WTC11 (cell line): Measurements from ENCODE around the gene STK40. TPM values are rescaled to one million over a fixed set of nuclear protein-coding genes. Genes with fewer than 3 reads are reported as not detected.
A peak's percentile ranks its signal among the peaks of the same experiment; 100 is the strongest.

ENCODE experiments used
- ATAC-seq: fragments of 200-7000 bp; cut with Tn5 transposase; 2 replicates; pipeline ENCODE4 v1.10.0; 2021; ENCODE audit warnings: mild to moderate bottlenecking, moderate library complexity
- Bru-seq: library from RNA; stranded (reverse); fragments of 400-500 nt; gene quantifications from one replicate; lab custom pipeline; 2021; lab: Mats Ljungman, UMichigan
- CTCF ChIA-PET: fragments of 300-600 bp; sonication (Branson Sonifier 250); formaldehyde crosslinking; loops from one replicate; lab custom pipeline; 2021; ENCODE audit warnings: antibody characterized with exemption; lab: Charles Lee
- POLR2A ChIA-PET: fragments of 350-600 bp; sonication (Branson Sonifier 250); formaldehyde crosslinking; loops from one replicate; lab custom pipeline; 2021; ENCODE audit warnings: antibody characterized with exemption; lab: Charles Lee
- DNase-seq: peaks from one replicate; pipeline ENCODE4 v3.0.0; 2021; ENCODE audit warnings: low spot score
- H3K27ac Mint-ChIP-seq: 2 replicates; pipeline ENCODE4 v1.8.0; 2021; ENCODE audit warnings: mixed read lengths
- H3K27me3 Mint-ChIP-seq: 2 replicates; pipeline ENCODE4 v1.8.0; 2021; ENCODE audit warnings: low read depth, mild to moderate bottlenecking, moderate library complexity, mixed read lengths
- H3K36me3 Mint-ChIP-seq: 2 replicates; pipeline ENCODE4 v1.8.0; 2021; ENCODE audit warnings: mixed read lengths
- H3K4me1 Mint-ChIP-seq: 2 replicates; pipeline ENCODE4 v1.8.0; 2022; ENCODE audit warnings: mixed read lengths
- H3K4me3 Mint-ChIP-seq: 2 replicates; pipeline ENCODE4 v1.8.0; 2021; ENCODE audit warnings: mild to moderate bottlenecking, moderate library complexity, mixed read lengths
- H3K9me3 Mint-ChIP-seq: 2 replicates; pipeline ENCODE4 v1.8.0; 2021; ENCODE audit warnings: mixed read lengths
- FOXK1 ChIP-seq: sonication (generic); formaldehyde crosslinking; IDR thresholded peaks from 2 replicates; pipeline ENCODE4 v1.8.0; 2022; ENCODE audit warnings: mild to moderate bottlenecking, moderate library complexity, missing genetic modification reagents
- NFE2L1 ChIP-seq: sonication (generic); formaldehyde crosslinking; IDR thresholded peaks from 2 replicates; pipeline ENCODE4 v1.8.1; 2023; ENCODE audit warnings: missing genetic modification reagents
- NFYB ChIP-seq: sonication (generic); formaldehyde crosslinking; conservative IDR thresholded peaks from 2 replicates; pipeline ENCODE4 v1.8.0; 2022; ENCODE audit warnings: low read depth, missing genetic modification reagents
- SP1 ChIP-seq: sonication (generic); formaldehyde crosslinking; conservative IDR thresholded peaks from 2 replicates; pipeline ENCODE4 v1.8.1; 2022; ENCODE audit warnings: missing genetic modification reagents
- ZNF121 ChIP-seq: sonication (generic); formaldehyde crosslinking; IDR thresholded peaks from 2 replicates; pipeline ENCODE4 v1.8.0; 2023; ENCODE audit warnings: missing genetic modification reagents
- ZNF396 ChIP-seq: fragments of 250-450 bp; sonication (Bioruptor Pico); IDR thresholded peaks from 2 replicates; pipeline ENCODE4 v1.8.0; 2021; ENCODE audit warnings: mild to moderate bottlenecking, moderate library complexity, borderline replicate concordance
- long read RNA-seq, 3 experiments: library from RNA in 1 of 3; library from capped mRNA in 1 of 3; library from polyadenylated mRNA in 1 of 3; unstranded in 2 of 3; stranded (forward) in 1 of 3; transcript quantifications; one replicate each; pipeline ENCODE4 v2.0.0, GENCODE V29; 2021
- total RNA-seq: library from RNA; stranded (reverse); gene quantifications from 3 replicates; pipeline ENCODE4 v1.2.3, GENCODE V29; 2021
- TF ChIP-seq, protein P1 (sequence below): sonication (generic); formaldehyde crosslinking; IDR thresholded peaks from 2 replicates; pipeline ENCODE4 v1.8.1; 2023; ENCODE audit warnings: mild to moderate bottlenecking, missing genetic modification reagents
- TF ChIP-seq, protein P2 (sequence below): sonication (generic); formaldehyde crosslinking; IDR thresholded peaks from 2 replicates; pipeline ENCODE4 v1.8.1; 2023; ENCODE audit warnings: mild to moderate bottlenecking, moderate library complexity, missing genetic modification reagents
- TF ChIP-seq, protein P3 (sequence below): sonication (generic); formaldehyde crosslinking; IDR thresholded peaks from 2 replicates; pipeline ENCODE4 v1.8.0; 2022; ENCODE audit warnings: mild to moderate bottlenecking, missing genetic modification reagents
- TF ChIP-seq, protein P4 (sequence below): fragments of 200-600 bp; IDR thresholded peaks from 2 replicates; pipeline ENCODE4 v1.8.0; 2022; ENCODE audit warnings: antibody characterized with exemption
- TF ChIP-seq, protein P5 (sequence below): sonication (generic); formaldehyde crosslinking; IDR thresholded peaks from 2 replicates; pipeline ENCODE4 v1.8.1; 2022; ENCODE audit warnings: missing genetic modification reagents, borderline replicate concordance

The STK40 gene, protein sequence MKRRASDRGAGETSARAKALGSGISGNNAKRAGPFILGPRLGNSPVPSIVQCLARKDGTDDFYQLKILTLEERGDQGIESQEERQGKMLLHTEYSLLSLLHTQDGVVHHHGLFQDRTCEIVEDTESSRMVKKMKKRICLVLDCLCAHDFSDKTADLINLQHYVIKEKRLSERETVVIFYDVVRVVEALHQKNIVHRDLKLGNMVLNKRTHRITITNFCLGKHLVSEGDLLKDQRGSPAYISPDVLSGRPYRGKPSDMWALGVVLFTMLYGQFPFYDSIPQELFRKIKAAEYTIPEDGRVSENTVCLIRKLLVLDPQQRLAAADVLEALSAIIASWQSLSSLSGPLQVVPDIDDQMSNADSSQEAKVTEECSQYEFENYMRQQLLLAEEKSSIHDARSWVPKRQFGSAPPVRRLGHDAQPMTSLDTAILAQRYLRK
- 17.8 to 24.7 TPM (median 20.4 TPM) in 3 replicates for total RNA-seq
- percentile 63 among the genes with signal in this experiment for Bru-seq, nascent RNA
- long read RNA-seq, experiment 1, transcript STK40-204 (11 exons, 3,621 nt) = major isoform, 98 of 140 reads
- long read RNA-seq, experiment 1, partial matches to known transcripts = 20 of 140 reads
- long read RNA-seq, experiment 1, other reads (novel, unspliced or antisense) = 19 of 140 reads
- long read RNA-seq, experiment 2, transcript STK40-204 (11 exons, 3,621 nt) = major isoform, 12 of 37 reads
- long read RNA-seq, experiment 2, partial matches to known transcripts = 8 of 37 reads
- long read RNA-seq, experiment 2, other reads (novel, unspliced or antisense) = 17 of 37 reads
- long read RNA-seq, experiment 3 = 0 reads

DNA sequence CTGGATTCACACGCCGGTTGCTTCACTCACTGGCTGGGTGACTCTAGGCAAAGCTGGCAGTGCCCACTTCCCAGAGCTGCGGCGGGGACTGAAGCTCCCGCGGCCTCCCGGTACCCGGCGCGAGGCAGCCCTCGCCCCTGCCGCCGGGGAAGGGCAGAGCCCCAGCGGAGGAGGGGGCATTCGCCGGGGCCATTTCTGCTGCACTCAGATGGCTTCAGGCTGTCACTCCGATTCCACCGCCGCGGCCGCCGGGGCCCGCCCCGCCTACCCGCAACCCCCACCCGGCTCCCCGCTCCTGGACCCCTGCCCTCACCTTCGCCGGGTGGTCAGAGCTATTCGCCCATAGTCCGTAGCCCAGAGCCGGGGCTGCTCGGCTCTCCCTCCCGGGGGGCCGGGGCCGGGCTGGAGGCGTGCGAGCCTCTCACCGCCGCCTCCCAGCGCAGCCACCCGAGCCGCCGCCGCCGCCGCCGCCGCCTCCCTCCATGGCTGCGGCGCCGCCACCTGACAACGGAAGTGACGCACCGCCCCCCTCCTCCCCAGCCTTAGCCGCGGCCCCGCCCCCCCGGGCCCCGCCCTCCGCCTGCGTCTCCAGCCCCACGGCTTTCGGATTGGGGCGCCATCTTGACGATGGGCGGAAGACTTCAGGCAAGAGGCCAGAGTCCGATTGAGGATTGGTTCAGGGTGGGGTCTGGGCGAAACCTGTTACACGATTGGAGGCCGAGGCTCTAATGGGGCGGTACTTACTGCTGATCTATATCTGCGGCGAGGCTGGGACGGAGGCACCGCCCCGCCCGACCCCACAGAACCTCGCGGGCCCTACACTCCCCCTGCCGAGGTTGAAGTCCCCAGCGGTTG lies at the start of gene STK40:
STK40 (minus strand) TSS at position 515 of the 855 bp plus-strand sequence. CDS start 24,592 bp downstream, outside the sequence.
- TF ChIP-seq FOXK1 (no peak), NFYB (CRISPR knock-in tag) (peak; percentile 95), ZNF121 (CRISPR knock-in tag) (no peak), SP1 (CRISPR knock-in tag) (peak; percentile 97), ZNF396 (CRISPR knock-in tag) (no peak)
- TF ChIP-seq, protein P1, sequence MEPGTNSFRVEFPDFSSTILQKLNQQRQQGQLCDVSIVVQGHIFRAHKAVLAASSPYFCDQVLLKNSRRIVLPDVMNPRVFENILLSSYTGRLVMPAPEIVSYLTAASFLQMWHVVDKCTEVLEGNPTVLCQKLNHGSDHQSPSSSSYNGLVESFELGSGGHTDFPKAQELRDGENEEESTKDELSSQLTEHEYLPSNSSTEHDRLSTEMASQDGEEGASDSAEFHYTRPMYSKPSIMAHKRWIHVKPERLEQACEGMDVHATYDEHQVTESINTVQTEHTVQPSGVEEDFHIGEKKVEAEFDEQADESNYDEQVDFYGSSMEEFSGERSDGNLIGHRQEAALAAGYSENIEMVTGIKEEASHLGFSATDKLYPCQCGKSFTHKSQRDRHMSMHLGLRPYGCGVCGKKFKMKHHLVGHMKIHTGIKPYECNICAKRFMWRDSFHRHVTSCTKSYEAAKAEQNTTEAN (CRISPR knock-in tag) = no peak
- TF ChIP-seq, protein P2, sequence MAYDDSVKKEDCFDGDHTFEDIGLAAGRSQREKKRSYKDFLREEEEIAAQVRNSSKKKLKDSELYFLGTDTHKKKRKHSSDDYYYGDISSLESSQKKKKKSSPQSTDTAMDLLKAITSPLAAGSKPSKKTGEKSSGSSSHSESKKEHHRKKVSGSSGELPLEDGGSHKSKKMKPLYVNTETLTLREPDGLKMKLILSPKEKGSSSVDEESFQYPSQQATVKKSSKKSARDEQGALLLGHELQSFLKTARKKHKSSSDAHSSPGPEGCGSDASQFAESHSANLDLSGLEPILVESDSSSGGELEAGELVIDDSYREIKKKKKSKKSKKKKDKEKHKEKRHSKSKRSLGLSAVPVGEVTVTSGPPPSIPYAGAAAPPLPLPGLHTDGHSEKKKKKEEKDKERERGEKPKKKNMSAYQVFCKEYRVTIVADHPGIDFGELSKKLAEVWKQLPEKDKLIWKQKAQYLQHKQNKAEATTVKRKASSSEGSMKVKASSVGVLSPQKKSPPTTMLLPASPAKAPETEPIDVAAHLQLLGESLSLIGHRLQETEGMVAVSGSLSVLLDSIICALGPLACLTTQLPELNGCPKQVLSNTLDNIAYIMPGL = peak; percentile 15; the same call in 1 of the 2 replicates
- TF ChIP-seq, protein P3, sequence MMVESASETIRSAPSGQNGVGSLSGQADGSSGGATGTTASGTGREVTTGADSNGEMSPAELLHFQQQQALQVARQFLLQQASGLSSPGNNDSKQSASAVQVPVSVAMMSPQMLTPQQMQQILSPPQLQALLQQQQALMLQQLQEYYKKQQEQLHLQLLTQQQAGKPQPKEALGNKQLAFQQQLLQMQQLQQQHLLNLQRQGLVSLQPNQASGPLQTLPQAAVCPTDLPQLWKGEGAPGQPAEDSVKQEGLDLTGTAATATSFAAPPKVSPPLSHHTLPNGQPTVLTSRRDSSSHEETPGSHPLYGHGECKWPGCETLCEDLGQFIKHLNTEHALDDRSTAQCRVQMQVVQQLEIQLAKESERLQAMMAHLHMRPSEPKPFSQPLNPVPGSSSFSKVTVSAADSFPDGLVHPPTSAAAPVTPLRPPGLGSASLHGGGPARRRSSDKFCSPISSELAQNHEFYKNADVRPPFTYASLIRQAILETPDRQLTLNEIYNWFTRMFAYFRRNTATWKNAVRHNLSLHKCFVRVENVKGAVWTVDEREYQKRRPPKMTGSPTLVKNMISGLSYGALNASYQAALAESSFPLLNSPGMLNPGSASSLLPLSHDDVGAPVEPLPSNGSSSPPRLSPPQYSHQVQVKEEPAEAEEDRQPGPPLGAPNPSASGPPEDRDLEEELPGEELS = 0 out of 2 replicates have a peak, but pooled peaks have one; percentile 12
- TF ChIP-seq, protein P4, sequence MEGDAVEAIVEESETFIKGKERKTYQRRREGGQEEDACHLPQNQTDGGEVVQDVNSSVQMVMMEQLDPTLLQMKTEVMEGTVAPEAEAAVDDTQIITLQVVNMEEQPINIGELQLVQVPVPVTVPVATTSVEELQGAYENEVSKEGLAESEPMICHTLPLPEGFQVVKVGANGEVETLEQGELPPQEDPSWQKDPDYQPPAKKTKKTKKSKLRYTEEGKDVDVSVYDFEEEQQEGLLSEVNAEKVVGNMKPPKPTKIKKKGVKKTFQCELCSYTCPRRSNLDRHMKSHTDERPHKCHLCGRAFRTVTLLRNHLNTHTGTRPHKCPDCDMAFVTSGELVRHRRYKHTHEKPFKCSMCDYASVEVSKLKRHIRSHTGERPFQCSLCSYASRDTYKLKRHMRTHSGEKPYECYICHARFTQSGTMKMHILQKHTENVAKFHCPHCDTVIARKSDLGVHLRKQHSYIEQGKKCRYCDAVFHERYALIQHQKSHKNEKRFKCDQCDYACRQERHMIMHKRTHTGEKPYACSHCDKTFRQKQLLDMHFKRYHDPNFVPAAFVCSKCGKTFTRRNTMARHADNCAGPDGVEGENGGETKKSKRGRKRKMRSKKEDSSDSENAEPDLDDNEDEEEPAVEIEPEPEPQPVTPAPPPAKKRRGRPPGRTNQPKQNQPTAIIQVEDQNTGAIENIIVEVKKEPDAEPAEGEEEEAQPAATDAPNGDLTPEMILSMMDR = no peak
- Mint-ChIP-seq H3K27me3 (no peaks in the 10 kb centered on the region), H3K9me3 (no peaks in the 10 kb centered on the region), H3K36me3 (no peaks in the 10 kb centered on the region; the same call in 1 of the 2 replicates), H3K4me3 (peak within 1 kb of the TSS; percentile 94), H3K4me1 (peaks cover 31% of the 10 kb centered on the region), H3K27ac (peak within 1 kb of the TSS; percentile 99)
- ChIA-PET CTCF (interaction anchor here (0.6 to 2.9 kb wide), 10 partner anchors 12 to 288 kb away, joined by 3 to 23 read pairs (median 5); partner anchors contain the start of genes LSM10 and THRAP3), POLR2A (interaction anchor here (0.9 to 5.9 kb wide), 14 partner anchors 13 to 229 kb away, joined by 3 to 172 read pairs (median 8); partner anchors contain the start of genes EVA1B, LSM10, MAP7D1 and MRPS15)
- DNase-seq (peak; percentile 97), ATAC-seq (peak; percentile 96)

DNA sequence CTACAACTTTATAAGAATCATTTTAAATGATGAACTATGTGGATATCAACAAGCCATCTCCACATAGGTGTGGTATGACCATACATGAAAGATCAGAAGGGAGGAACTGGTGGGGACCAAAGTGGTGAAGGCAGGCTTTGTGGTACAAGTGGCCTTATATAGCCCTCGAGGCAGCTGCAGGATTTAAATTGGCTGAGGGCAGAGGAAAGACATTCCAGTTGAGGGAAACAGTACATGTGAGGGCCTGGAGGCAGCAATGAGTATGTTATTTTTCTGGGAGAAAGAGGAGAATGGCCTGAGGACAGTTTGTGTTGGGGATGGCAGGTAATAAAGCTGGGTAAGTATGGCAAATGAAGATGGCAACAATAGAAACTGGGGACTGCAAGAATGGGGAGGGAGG lies 47.4 kb upstream of the STK40 start:
- DNase-seq (no peak), ATAC-seq (no peak)
- TF ChIP-seq NFE2L1 (CRISPR knock-in tag) = no peak
- TF ChIP-seq, protein P5, sequence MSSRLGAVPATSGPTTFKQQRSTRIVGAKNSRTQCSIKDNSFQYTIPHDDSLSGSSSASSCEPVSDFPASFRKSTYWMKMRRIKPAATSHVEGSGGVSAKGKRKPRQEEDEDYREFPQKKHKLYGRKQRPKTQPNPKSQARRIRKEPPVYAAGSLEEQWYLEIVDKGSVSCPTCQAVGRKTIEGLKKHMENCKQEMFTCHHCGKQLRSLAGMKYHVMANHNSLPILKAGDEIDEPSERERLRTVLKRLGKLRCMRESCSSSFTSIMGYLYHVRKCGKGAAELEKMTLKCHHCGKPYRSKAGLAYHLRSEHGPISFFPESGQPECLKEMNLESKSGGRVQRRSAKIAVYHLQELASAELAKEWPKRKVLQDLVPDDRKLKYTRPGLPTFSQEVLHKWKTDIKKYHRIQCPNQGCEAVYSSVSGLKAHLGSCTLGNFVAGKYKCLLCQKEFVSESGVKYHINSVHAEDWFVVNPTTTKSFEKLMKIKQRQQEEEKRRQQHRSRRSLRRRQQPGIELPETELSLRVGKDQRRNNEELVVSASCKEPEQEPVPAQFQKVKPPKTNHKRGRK = no peak
- Mint-ChIP-seq H3K9me3 (no peaks in the 10 kb centered on the region), H3K27ac (no peak overlapping the region), H3K36me3 (no peaks in the 10 kb centered on the region), H3K4me3 (no peak overlapping the region), H3K4me1 (no peaks in the 10 kb centered on the region), H3K27me3 (peaks cover 6% of the 10 kb centered on the region; the same call in 1 of the 2 replicates)
- ChIA-PET CTCF (interaction anchor here (1.1 to 2.3 kb wide), 3 partner anchors 17 to 90 kb away, joined by 4 to 6 read pairs (median 4); partner anchors contain the start of gene OSCP1), POLR2A (no interaction called here)
